ENCODE data around the gene CD300E.
"Not testable (repeated sequence)": the region's sequence is repeated elsewhere in the genome, so short reads cannot be mapped to it uniquely, and the experiment has no call there.

Gene CD300E

GRCh38 chr17:74597069-74597790 is 26.3 kb downstream of the CD300E start:
- DNase-seq = no peak

GRCh38 chr17:74595037-74595750 is 28.3 kb downstream of the CD300E start:
- DNase-seq = no peak

DNA sequence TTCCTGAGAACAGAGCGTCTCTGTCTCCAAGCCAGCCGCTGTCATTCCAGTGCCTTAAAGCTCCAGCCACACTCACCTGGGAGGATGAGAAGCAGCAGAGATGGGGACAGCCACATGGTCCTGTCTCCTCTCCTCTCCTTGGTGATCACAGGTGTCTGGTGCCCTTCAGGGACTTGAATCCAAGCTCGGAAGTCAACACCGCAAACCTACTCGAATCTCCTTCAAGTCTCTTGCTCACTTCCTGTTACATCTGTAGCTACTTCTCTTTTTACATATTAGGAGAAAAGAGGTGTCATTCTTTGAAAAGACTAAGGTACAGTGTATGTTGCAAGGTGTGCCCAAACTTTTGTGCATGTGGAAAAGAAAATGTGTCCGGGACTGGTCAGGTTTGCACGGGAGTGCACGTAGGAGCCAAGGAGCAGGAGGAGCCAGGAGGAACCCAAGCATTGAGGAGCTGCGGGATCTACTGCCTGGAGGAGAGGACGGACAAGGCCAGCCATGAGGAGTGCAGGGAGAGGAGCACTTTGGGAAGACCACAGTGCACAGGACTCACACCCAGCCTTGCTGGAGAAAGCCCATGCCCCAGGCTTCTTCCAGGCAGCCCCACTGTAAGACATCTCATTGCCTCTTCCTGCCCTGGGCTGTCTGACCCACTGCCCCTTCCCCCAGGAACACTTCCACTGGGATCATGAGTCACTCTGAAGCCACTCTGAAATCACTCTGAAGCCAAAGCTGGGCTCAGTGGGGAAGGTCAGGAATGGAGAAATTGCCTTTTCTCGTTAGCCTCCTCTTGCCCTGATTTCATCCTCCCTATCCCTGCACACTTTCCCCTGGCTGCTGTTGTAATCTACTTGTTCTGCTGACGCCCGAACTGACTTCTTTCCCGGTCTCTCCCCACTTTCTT is 31.2 kb downstream of the CD300E start, which contains the start of gene CD300LD:
Gene CD300LD, minus strand, starts transcription at position 197 of the 904 bp plus-strand sequence. Its CDS starts 81 bp downstream, at position 116.
- no peak for DNase-seq

DNA sequence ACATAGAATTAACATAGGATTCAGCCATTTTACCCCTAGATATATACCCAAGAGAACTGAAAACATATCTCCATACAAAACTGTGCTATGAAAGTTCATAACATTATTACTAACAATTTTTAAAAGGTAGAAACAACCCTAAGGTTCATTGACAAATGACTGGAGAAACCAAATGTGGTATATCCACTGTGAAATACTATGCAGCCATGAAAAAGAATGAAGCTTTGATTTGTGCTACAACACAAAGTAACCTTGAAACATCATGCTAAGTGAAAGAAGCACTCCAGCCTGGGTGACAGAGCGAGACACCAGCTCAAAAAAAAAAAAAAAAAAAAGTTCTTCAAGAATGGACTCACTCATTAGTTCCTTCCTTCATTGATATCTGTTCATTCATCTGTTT is 32.0 kb downstream of the CD300E start:
- DNase-seq = no peak

DNA sequence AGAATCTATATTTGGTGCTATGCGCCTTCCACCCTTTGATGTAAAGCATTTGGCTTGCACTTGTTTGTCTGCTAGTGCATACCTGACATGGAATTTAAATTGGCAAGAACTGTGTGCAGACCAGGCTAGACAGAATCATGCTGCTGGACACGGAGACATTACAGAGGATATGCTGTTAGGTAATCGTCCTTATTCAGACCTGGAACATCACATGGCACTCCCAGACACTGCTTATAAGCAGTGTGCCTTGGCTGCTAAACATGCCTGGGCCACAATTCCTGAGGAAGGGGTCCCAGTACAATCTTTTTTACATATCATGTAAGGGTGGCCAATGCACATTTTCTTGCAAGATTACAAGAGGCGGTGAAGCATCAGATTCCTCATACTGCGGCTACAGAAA is 37.8 kb downstream of the CD300E start:
- no peak for DNase-seq

GRCh38 chr17:74584292-74585060 is 39.1 kb downstream of the CD300E start:
- no peak for DNase-seq

DNA sequence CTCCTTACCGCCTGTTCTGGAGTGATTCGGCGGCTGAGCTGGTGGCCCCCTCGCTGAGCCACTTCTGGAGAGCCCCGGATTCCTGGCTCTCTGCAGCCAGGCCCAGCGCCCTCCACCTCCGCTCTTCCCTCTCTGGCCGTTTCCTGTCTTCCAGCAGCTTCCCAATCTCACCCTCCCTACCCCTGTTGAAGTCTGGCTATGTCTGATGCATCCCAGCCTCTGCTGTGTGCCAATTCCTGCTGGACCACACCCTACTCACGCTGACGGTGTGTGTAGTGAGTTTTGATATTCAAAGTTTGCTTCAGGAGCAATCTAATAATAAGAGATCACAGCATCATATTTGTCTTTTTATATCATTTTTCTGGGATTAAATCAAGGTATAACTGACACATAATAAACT is 40.9 kb downstream of the CD300E start:
- no peak for DNase-seq

- DNase-seq = no peak
These were observed 43.6 kb downstream of the CD300E start for GRCh38 chr17:74579900-74580299.

DNA sequence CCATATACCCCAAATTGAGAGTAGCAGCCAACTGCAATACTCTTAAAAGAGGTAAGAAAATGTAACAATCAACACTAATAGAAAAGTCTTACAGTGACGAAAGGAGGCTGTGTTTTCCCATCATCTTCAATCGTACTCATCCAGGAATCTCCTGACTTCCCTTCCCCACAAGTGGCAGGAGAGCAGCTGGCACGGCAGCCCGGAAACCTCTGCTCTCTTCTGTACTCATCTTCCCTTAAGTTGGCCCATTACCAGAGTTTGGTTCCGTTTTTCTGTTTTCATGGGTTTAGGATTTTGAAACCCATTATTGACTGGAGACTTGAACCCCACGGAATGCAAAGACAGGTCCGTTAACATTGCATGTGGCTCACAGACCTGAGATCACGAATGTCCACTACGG is 44.6 kb downstream of the CD300E start:
- DNase-seq = no peak

GRCh38 chr17:74574489-74575142 is 48.9 kb downstream of the CD300E start:
- DNase-seq = no peak

DNA sequence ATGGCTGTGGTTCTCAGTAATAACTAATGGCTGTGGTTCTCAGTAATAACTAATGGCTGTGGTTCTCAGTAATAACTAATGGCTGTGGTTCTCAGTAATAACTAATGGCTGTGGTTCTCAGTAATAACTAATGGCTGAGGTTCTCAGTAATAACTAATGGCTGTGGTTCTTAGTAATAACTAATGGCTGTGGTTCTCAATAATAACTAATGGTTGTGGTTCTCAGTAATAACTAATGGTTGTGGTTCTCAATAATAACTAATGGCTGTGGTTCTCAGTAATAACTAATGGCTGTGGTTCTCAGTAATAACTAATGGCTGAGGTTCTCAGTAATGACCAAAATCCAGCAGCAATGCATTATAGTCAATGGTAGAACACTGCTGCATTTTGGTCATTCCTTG is 49.9 kb downstream of the CD300E start:
- DNase-seq = not testable (repeated sequence)

DNA sequence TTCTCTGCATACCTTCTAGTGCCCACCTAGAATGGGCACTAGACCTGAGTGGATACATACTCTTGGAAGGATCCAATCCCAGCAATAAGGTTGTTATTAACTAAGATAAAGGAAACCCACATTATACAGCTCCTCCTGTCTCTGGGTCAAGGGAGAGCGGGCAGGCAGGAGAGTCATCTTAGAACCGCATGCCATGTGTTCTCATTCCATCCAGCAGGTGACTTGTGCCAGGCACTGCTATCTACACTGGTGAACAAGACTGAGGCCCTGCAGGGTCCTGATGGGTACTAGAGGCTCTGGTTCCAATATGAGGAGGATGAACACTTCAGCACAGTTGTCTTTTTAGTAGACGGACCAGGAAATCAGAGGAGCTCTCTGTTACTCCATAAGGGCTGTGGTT is 50.4 kb downstream of the CD300E start:
- no peak for DNase-seq

GRCh38 chr17:74571621-74572270 is 51.8 kb downstream of the CD300E start:
- no peak for DNase-seq

- peak; percentile 7 for DNase-seq
These were observed 54.2 kb downstream of the CD300E start for GRCh38 chr17:74569020-74570003.

DNA sequence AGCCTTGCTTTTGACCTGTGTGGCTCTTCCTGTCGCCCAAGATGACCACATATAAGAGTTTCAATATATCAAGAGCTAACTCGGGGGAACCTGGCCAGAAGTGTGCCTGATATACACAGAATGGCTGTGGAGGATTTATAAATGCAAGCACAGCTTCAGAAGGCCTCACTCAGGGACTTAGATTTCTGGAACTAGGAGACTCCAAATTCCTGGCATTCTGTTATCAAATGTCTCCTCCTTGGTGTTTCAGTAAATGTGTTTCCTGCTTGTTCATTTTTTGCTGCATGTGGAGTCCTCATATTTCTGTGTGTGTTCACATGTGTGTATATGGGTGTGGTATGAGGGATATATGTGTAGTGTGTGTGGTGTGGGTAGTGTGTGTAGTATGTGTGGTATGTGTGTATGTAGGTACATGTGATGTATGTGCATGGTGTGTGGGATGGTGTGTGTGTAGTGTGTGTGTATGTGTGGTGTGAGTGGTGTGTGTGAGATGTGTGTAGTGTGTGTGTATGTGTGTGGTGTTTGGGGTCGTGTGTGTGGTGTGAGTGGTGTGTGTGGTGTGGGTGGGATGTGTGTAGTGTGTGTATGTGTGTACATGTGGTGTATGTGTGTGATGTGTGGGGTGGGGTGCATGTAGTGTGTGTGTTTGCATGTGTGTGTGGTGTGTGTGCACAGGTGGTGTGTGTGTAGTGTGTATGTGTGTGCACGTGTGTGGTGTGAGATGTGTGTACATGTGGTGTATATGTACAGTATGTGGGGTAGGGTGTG is 55.2 kb downstream of the CD300E start:
- no peak for DNase-seq

DNA sequence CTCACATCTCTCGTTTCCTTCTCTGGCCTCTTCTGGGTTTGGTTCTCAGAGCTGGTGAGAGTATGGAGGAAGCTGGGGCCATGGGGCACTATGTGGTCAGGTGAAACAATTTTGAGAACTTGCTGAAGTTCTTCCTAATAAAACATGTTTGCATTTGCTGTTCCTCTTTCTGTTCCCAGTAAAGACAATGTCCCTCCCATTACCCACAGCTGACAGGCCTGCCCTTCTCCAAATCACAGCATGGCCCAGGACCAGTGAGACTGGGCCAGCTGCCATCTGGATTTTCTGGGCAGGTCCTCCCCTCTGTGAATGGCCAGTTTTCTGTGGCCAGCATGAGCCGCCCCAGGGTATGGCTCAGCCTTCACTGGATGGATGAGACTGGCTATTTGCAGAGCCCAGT is 56.1 kb downstream of the CD300E start, which contains the start of gene CD300H:
Gene CD300H, minus strand, starts transcription at position 113 of the 400 bp plus-strand sequence.
- DNase-seq = no peak

- DNase-seq = peak; percentile 14
These were observed 57.3 kb downstream of the CD300E start for GRCh38 chr17:74566132-74566753.

- DNase-seq = no peak
These were observed 58.4 kb downstream of the CD300E start for GRCh38 chr17:74565126-74565525.

DNA sequence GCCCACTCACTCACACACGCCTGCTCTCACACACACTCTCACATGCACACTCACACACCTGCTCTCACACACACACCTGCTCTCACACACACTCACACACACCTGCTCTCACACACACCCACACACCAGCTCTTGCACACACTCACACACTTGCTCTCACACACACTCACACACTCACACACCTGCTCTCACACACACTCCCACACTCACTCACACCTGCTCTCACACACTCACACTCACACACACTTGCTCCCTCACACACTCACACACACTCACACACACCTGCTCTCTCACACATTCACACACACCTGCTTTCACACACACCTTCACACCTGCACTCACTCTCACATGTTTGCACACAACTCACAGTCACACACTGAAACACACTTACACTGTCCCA is 60.2 kb downstream of the CD300E start:
- no peak for DNase-seq

Data from SHP77 treated with DMSO at 0.1 percent for 48 hours (cell line).